Natural killer cell (primary cell): ENCODE measurements around the gene ZNF217. TPM values are rescaled to one million over a fixed set of nuclear protein-coding genes. Genes with fewer than 3 reads are reported as not detected.
"Not testable (repeated sequence)": the region's sequence is repeated elsewhere in the genome, so short reads cannot be mapped to it uniquely, and the experiment has no call there.

Experiments
- ATAC-seq, 3 donors: fragments of 150-1000 bp in 2 of 3; fragments of 200-7000 bp in 1 of 3; cut with Tn5 transposase; 1 replicate in 1 of 3; 2 replicates in 2 of 3; pipeline ENCODE4 v1.10.0; 2021; ENCODE audit warnings: mild to moderate bottlenecking in 2 of 3, moderate library complexity in 2 of 3
- DNase-seq, 2 donors: peaks; one replicate each; pipeline versions ENCODE4 v3.0.0 to v3.0.0-alpha.2; 2013 to 2021; ENCODE audit warnings: mixed read lengths in 1 of 2
- H3K27ac ChIP-seq: one replicate; pipeline ENCODE4 v1.5.1; 2013; ENCODE audit warnings: mild to moderate bottlenecking, low read length
- H3K27me3 ChIP-seq: one replicate; pipeline ENCODE4 v1.6.1; 2013; ENCODE audit warnings: low read length; ENCODE audit not compliant: control insufficient read depth, insufficient read depth
- H3K36me3 ChIP-seq: one replicate; pipeline ENCODE4 v1.6.1; 2013; ENCODE audit warnings: low read length; ENCODE audit not compliant: control insufficient read depth, insufficient read depth
- H3K4me1 ChIP-seq: one replicate; pipeline ENCODE4 v1.6.1; 2013; ENCODE audit warnings: low read length; ENCODE audit not compliant: control insufficient read depth, insufficient read depth
- H3K4me3 ChIP-seq: one replicate; pipeline ENCODE4 v1.5.1; 2013; ENCODE audit warnings: low read length
- H3K9me3 ChIP-seq: one replicate; pipeline ENCODE4 v1.6.1; 2013; ENCODE audit warnings: low read length; ENCODE audit not compliant: control insufficient read depth, insufficient read depth
- H3K27ac Mint-ChIP-seq, 2 donors: one replicate each; pipeline ENCODE4 v1.8.0; 2022; ENCODE audit warnings: mild to moderate bottlenecking in 2 of 2, mixed read lengths in 2 of 2, moderate library complexity in 1 of 2
- H3K27me3 Mint-ChIP-seq, 2 donors: one replicate each; pipeline ENCODE4 v1.8.0; 2022; ENCODE audit warnings: low read depth in 2 of 2, mixed read lengths in 2 of 2
- H3K36me3 Mint-ChIP-seq: one replicate; pipeline ENCODE4 v1.8.0; 2022; ENCODE audit warnings: mixed read lengths
- H3K4me1 Mint-ChIP-seq, 2 donors: one replicate each; pipeline ENCODE4 v1.8.0; 2022; ENCODE audit warnings: mixed read lengths in 2 of 2
- H3K4me3 Mint-ChIP-seq: one replicate; pipeline ENCODE4 v1.8.0; 2022; ENCODE audit warnings: mild to moderate bottlenecking, moderate library complexity, mixed read lengths
- H3K9me3 Mint-ChIP-seq, 2 donors: one replicate each; pipeline ENCODE4 v1.8.0; 2022; ENCODE audit warnings: mixed read lengths in 2 of 2
- WGBS: methylation state at CpG from one replicate; pipeline ENCODE4 v1.1.7; 2013; ENCODE audit warnings: missing lambda C conversion rate; ENCODE audit not compliant: insufficient coverage; 5-methylcytosine and 5-hydroxymethylcytosine counted together
- intact Hi-C: fragments of 100-400 bp; cut with micrococcal nuclease; formaldehyde crosslinking; loops from one replicate; pipeline ENCODE4 v1.14.2; 2022
- total RNA-seq, 4 donors: library from RNA; stranded (reverse); fragments of 120-200 nt in 1 of 4; gene quantifications; one replicate each; pipeline versions ENCODE4 v1.2.3 to v1.2.4, GENCODE V29; 2013 to 2022
- TF ChIP-seq, protein P1 (sequence below): fragments of 200-600 bp; IDR thresholded peaks from one replicate; pipeline ENCODE4 v1.8.0; 2022; ENCODE audit warnings: antibody characterized with exemption

ZNF217 gene
- total RNA-seq, 3 donors from 2014 or later (not counting 1 experiment from before 2014, with no cell fraction given) = 56.1 to 69.1 (median 59.0) TPM

DNA sequence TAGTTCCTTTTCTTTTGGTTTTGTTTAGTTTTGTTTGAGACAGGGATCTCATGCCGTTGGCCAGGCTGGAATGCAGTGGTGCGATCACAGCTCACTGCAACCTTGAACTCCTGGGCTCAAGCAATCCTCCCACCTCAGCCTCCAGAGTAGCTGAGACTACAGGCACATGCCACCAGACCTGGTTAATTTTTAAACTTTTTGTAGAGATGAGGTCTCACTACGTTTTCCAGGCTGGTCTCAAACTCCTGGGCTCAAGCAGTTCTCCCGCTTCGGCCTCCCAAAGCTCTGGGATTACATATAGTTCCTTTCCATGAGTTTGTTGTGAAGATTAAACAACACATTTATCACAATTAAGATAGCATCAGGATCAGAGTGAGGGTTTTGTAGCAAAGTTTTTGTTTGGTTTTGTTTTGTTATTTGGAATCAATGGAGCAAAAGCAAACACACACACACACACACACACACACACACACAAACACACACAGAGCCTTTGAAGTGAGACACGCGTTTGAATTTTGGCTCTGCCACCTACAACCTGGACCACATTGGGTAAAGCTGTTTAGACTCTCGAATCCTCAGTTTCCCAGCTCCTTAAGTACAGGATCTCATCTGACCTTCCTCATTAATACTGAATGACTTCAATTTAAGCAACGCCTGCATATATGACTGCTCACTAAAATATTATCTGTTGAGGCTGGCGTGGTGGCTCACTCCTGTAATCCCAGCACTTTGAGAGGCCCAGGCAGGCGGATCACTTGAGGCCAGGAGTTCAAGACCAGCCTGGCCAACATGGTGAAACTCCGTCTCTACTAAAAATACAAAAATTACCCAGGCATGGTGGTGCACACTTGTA is 41.7 kb downstream of the ZNF217 start:
- H3K27me3 ChIP-seq, H3K4me1 ChIP-seq, H3K4me1 Mint-ChIP-seq, DNase-seq, H3K36me3 ChIP-seq, H3K4me3 ChIP-seq, intact Hi-C loops, H3K9me3 ChIP-seq, H3K36me3 Mint-ChIP-seq, H3K27ac Mint-ChIP-seq, ATAC-seq, H3K27ac ChIP-seq, H3K27me3 Mint-ChIP-seq, H3K9me3 Mint-ChIP-seq, H3K4me3 Mint-ChIP-seq: not testable (repeated sequence)
- 90% methylated on average over 7 of the region's 12 CpGs for WGBS

DNA sequence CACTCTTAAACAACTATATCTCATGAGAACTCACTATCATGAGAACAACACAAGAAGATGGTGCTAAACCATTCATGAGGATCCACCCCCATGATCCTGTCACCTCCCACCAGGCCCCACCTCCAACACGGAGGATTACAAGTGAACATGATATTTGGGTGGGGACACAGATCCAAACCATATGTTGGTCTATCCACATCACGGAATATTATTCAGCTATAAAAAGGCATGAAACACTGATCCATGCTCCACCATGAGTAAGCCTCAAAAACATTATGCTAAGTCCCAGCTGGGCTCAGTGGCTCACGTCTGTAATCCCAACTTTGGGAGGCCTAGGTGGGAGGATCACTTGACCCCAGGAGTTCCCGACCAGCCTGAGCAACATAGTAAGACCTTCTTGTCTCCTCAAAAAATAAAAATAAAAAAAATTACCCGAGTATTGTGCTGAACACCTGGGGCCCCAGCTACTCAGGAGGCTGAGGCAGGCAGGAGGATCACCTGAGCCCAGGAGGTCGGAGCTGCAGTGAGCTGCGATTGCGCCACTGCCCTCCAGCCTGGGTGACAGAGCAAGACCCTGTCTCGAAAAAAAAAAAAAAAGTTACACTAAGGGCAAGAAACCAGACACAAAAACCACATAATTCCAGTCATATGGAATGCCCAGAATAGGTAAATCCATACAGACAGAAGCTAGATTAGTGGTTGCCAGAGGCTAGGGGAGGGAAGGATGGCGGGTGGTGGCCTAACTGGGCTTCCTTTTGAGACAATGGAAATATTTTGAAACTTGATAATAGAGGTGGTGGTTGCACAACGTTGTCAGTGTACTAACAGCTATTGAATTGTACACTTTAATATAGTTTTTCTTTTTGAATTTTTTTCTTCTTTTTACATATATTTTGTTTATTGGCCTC is 43.1 kb downstream of the ZNF217 start:
- 89% methylated on average over 9 of the region's 11 CpGs for WGBS
- no peaks in the 10 kb centered on the region for H3K4me1 Mint-ChIP-seq
- H3K27me3 ChIP-seq = no peaks in the 10 kb centered on the region
- ATAC-seq (no peak), DNase-seq (no peak)
- no peak overlapping the region for H3K4me3 Mint-ChIP-seq
- no peaks in the 10 kb centered on the region for H3K36me3 Mint-ChIP-seq
- H3K27me3 Mint-ChIP-seq = no peaks in the 10 kb centered on the region
- intact Hi-C loops = no loop called here
- no peak overlapping the region for H3K27ac ChIP-seq
- H3K9me3 Mint-ChIP-seq = no peaks in the 10 kb centered on the region
- no peaks in the 10 kb centered on the region for H3K9me3 ChIP-seq
- no peak overlapping the region for H3K4me3 ChIP-seq
- H3K27ac Mint-ChIP-seq = no peak overlapping the region
- H3K36me3 ChIP-seq = no peaks in the 10 kb centered on the region
- TF ChIP-seq, protein P1, sequence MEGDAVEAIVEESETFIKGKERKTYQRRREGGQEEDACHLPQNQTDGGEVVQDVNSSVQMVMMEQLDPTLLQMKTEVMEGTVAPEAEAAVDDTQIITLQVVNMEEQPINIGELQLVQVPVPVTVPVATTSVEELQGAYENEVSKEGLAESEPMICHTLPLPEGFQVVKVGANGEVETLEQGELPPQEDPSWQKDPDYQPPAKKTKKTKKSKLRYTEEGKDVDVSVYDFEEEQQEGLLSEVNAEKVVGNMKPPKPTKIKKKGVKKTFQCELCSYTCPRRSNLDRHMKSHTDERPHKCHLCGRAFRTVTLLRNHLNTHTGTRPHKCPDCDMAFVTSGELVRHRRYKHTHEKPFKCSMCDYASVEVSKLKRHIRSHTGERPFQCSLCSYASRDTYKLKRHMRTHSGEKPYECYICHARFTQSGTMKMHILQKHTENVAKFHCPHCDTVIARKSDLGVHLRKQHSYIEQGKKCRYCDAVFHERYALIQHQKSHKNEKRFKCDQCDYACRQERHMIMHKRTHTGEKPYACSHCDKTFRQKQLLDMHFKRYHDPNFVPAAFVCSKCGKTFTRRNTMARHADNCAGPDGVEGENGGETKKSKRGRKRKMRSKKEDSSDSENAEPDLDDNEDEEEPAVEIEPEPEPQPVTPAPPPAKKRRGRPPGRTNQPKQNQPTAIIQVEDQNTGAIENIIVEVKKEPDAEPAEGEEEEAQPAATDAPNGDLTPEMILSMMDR = no peak
- no peaks in the 10 kb centered on the region for H3K4me1 ChIP-seq

DNA sequence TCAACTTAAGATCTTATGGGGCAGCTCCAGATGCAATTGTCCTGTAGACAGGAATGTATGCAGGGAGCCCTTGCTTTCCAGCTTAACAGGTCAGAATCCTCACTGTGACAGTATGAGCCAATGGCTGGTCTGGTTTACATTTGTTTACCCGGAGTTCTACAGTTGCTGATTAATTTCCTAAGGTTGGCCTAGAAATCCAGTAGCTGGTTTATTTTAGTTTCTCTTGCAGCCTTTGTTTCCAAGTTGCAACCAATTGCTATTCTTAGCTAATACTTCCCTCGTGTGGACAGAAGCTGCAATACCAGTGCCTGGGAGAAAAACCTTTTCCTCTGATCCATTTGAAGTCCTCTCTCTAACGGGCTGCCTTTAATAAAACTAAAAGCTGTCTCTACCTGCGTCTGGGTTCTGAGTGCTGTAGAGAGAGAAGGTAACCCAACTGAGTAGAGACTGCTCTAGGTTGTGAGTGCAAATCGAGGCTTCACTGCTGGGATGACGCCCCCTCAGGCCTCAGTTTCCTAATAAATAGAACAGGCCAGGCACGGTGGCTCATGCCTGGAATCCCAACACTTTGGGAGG is 45.9 kb downstream of the ZNF217 start:
- no peaks in the 10 kb centered on the region for H3K27me3 Mint-ChIP-seq
- H3K4me1 Mint-ChIP-seq = no peaks in the 10 kb centered on the region
- Histone ChIP-seq H3K4me3 (no peak overlapping the region), H3K27ac (no peak overlapping the region), H3K36me3 (no peaks in the 10 kb centered on the region), H3K4me1 (no peaks in the 10 kb centered on the region), H3K9me3 (no peaks in the 10 kb centered on the region), H3K27me3 (no peaks in the 10 kb centered on the region)
- ATAC-seq (peak in 1 of 3 donors; percentile 34), DNase-seq (peak in 1 of 2 donors; percentile 66)
- H3K36me3 Mint-ChIP-seq = no peaks in the 10 kb centered on the region
- H3K9me3 Mint-ChIP-seq = no peaks in the 10 kb centered on the region
- WGBS = 46% methylated on average over 6 of the region's 7 CpGs
- no peak overlapping the region for H3K4me3 Mint-ChIP-seq
- intact Hi-C loops = no loop called here
- no peak overlapping the region for H3K27ac Mint-ChIP-seq
- TF ChIP-seq, protein P1 = no peak

DNA sequence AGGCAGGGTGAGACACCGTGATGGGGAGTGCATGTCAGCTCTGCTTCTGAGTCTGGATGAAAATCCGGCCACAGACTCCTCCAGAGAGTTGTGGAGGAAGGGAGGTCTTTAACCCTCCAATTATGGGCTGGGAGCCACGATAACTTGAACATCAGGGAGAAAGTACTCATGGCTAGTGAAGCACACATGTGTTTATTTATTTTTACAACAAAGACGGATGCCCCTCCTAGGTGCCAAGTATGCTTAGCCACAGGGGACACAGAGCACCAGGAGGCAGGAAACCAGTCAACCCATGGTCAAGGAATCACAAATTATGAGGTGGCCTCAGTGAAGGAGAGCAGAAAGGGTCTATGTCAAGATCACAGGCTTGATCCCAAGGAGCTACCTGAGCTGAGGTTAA is 54.1 kb downstream of the ZNF217 start:
- TF ChIP-seq, protein P1 = no peak
- Histone ChIP-seq H3K27me3 (no peaks in the 10 kb centered on the region), H3K4me3 (no peak overlapping the region), H3K36me3 (no peaks in the 10 kb centered on the region), H3K9me3 (no peaks in the 10 kb centered on the region), H3K27ac (no peak overlapping the region), H3K4me1 (no peaks in the 10 kb centered on the region)
- Mint-ChIP-seq H3K27me3 (peaks cover 0 to 3% of the 10 kb centered on the region in 2 donors), H3K4me3 (no peak overlapping the region), H3K4me1 (no peaks in the 10 kb centered on the region), H3K27ac (no peak overlapping the region), H3K9me3 (no peaks in the 10 kb centered on the region), H3K36me3 (no peaks in the 10 kb centered on the region)
- no peak for DNase-seq
- WGBS = 84% methylated on average over 4 of the region's 4 CpGs
- intact Hi-C loops = no loop called here
- no peak for ATAC-seq

DNA sequence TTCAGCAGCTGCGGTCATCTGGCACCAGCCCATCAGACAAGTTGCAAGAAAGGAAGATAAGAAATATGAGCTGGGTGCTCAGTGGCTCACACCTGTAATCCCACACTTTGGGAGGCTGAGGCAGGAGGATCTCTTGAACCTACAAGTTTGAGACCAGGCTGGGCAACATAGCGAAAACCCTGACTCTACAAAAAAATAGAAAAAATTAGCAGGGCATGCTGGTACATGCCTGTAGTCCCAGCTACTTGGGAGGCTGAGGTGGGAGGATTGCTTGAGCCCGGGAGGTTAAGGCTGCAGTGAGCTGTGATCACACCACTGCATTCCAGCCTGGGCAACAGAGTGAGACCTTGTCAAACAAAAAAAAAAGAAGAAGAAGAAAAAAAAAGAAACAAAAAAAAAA is 57.3 kb downstream of the ZNF217 start:
- intact Hi-C loops, H3K4me3 Mint-ChIP-seq, H3K27me3 Mint-ChIP-seq, ATAC-seq, H3K4me1 Mint-ChIP-seq, H3K9me3 Mint-ChIP-seq, H3K4me3 ChIP-seq, H3K4me1 ChIP-seq, H3K27ac Mint-ChIP-seq, H3K27ac ChIP-seq, DNase-seq, H3K27me3 ChIP-seq, H3K36me3 Mint-ChIP-seq, H3K9me3 ChIP-seq, H3K36me3 ChIP-seq: not testable (repeated sequence)
- 90% methylated on average over 3 of the region's 3 CpGs for WGBS
